K562 (cell line): ENCODE results near the gene SPI1. TPM values are rescaled to one million over a fixed set of nuclear protein-coding genes. Genes with fewer than 3 reads are reported as not detected.

ENCODE experiments used
- HCFC1 ChIP-seq: IDR thresholded peaks from 2 replicates; pipeline ENCODE4 v1.6.1; 2012; ENCODE audit warnings: low read depth, low read length, improper control_type of control experiment
- polyA plus RNA-seq, 8 experiments: library from polyadenylated mRNA; depleted of rRNA in 4 of 8; stranded (reverse) in 5 of 8; unstranded in 3 of 8; fragments of >200 nt; fragmentation: Nextera tagmentation in 2 of 8; fragmentation: Illumina TruSeq in 1 of 8; extraction: Ambion mirVana in 2 of 8; extraction: Trizol in 1 of 8; gene quantifications; 2 replicates each; pipeline versions ENCODE4 v1.2.1 to v1.2.3, GENCODE V29; 2011 to 2014; ENCODE audit warnings: inconsistent platforms in 1 of 8, missing spikeins in 1 of 8
- total RNA-seq, 7 experiments: library from RNA; depleted of rRNA in 6 of 7; stranded (reverse); fragments of >200 nt in 6 of 7; fragmentation: Illumina TruSeq in 2 of 7; extraction: Trizol in 2 of 7; gene quantifications; 2 replicates each; pipeline versions ENCODE4 v1.2.1 to v1.2.3, GENCODE V29; 2011 to 2021; ENCODE audit warnings: low replicate concordance in 1 of 7
- TF ChIP-seq, protein P1 (sequence below): fragments of 450-650 bp; IDR thresholded peaks from 2 replicates; pipeline ENCODE4 v1.6.1; 2016; ENCODE audit warnings: mild to moderate bottlenecking, moderate library complexity

Gene SPI1
- total and polyA plus RNA-seq, 9 of the 15 experiments (the other 6 are each of a cell fraction or from before 2014, with no cell fraction given): 0.10 to 33.7 (median 10.3) TPM

DNA sequence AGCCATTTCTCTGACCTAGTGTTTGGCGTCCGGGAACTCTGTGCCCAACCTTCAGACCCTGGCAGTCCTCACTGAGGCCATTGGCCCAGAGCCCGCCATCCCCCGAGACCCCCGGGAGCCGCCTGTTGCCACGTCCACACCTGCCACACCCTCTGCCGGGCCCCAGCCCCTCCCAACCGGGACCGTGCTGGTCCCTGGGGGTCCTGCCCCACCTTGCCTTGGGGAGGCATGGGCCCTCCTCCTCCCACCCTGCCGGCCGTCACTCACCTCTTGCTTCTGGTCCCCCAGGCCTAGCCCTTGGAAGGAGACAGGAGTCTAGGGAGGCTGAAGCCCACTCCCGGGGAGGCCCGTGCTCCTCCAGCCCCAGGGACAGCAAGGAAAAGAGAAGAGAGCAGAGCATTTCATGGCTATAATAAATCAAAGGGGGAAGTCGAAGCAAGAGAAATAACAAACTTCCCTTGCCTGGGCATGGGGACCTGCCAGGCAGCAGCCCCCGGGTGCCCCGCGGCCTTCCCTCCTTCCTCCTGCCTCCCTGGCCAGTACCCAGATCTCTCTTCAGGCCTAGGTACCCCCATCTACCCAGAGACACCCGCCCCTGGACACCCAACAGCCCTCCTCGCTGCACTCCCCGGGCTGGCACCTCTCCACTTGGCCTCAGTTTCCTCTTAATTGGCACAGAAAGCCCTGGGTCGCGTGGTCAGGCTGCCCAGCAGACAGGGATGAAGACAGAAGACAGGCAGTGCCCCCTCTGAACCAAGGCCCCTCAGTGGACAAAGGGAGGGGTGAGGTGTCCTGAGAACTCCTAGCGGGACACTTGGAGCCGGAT, 17.1 kb upstream of the SPI1 start (continued):
- TF ChIP-seq, protein P1, sequence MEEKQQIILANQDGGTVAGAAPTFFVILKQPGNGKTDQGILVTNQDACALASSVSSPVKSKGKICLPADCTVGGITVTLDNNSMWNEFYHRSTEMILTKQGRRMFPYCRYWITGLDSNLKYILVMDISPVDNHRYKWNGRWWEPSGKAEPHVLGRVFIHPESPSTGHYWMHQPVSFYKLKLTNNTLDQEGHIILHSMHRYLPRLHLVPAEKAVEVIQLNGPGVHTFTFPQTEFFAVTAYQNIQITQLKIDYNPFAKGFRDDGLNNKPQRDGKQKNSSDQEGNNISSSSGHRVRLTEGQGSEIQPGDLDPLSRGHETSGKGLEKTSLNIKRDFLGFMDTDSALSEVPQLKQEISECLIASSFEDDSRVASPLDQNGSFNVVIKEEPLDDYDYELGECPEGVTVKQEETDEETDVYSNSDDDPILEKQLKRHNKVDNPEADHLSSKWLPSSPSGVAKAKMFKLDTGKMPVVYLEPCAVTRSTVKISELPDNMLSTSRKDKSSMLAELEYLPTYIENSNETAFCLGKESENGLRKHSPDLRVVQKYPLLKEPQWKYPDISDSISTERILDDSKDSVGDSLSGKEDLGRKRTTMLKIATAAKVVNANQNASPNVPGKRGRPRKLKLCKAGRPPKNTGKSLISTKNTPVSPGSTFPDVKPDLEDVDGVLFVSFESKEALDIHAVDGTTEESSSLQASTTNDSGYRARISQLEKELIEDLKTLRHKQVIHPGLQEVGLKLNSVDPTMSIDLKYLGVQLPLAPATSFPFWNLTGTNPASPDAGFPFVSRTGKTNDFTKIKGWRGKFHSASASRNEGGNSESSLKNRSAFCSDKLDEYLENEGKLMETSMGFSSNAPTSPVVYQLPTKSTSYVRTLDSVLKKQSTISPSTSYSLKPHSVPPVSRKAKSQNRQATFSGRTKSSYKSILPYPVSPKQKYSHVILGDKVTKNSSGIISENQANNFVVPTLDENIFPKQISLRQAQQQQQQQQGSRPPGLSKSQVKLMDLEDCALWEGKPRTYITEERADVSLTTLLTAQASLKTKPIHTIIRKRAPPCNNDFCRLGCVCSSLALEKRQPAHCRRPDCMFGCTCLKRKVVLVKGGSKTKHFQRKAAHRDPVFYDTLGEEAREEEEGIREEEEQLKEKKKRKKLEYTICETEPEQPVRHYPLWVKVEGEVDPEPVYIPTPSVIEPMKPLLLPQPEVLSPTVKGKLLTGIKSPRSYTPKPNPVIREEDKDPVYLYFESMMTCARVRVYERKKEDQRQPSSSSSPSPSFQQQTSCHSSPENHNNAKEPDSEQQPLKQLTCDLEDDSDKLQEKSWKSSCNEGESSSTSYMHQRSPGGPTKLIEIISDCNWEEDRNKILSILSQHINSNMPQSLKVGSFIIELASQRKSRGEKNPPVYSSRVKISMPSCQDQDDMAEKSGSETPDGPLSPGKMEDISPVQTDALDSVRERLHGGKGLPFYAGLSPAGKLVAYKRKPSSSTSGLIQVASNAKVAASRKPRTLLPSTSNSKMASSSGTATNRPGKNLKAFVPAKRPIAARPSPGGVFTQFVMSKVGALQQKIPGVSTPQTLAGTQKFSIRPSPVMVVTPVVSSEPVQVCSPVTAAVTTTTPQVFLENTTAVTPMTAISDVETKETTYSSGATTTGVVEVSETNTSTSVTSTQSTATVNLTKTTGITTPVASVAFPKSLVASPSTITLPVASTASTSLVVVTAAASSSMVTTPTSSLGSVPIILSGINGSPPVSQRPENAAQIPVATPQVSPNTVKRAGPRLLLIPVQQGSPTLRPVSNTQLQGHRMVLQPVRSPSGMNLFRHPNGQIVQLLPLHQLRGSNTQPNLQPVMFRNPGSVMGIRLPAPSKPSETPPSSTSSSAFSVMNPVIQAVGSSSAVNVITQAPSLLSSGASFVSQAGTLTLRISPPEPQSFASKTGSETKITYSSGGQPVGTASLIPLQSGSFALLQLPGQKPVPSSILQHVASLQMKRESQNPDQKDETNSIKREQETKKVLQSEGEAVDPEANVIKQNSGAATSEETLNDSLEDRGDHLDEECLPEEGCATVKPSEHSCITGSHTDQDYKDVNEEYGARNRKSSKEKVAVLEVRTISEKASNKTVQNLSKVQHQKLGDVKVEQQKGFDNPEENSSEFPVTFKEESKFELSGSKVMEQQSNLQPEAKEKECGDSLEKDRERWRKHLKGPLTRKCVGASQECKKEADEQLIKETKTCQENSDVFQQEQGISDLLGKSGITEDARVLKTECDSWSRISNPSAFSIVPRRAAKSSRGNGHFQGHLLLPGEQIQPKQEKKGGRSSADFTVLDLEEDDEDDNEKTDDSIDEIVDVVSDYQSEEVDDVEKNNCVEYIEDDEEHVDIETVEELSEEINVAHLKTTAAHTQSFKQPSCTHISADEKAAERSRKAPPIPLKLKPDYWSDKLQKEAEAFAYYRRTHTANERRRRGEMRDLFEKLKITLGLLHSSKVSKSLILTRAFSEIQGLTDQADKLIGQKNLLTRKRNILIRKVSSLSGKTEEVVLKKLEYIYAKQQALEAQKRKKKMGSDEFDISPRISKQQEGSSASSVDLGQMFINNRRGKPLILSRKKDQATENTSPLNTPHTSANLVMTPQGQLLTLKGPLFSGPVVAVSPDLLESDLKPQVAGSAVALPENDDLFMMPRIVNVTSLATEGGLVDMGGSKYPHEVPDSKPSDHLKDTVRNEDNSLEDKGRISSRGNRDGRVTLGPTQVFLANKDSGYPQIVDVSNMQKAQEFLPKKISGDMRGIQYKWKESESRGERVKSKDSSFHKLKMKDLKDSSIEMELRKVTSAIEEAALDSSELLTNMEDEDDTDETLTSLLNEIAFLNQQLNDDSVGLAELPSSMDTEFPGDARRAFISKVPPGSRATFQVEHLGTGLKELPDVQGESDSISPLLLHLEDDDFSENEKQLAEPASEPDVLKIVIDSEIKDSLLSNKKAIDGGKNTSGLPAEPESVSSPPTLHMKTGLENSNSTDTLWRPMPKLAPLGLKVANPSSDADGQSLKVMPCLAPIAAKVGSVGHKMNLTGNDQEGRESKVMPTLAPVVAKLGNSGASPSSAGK: no peak
- TF ChIP-seq HCFC1: no peak
